Calu3 (cell line): ENCODE data around the gene ITGA11. TPM values are rescaled to one million over a fixed set of nuclear protein-coding genes. Genes with fewer than 3 reads are reported as not detected.

Experiments
- BruUV-seq: library from RNA; stranded (reverse); fragments of 400-500 nt; replicated peaks from 2 replicates; lab custom pipeline; 2021; lab: Mats Ljungman, UMichigan
- CTCF ChIA-PET: fragments of 300-600 bp; sonication (Branson Sonifier 250); formaldehyde crosslinking; loops from one replicate; lab custom pipeline; 2022; ENCODE audit warnings: antibody characterized with exemption; lab: Charles Lee
- DNase-seq: peaks from one replicate; pipeline ENCODE4 v3.0.0; 2022
- H3K27ac Mint-ChIP-seq: one replicate; pipeline ENCODE4 v1.8.0; 2022; ENCODE audit warnings: mixed read lengths; ENCODE audit not compliant: unreplicated experiment
- H3K27me3 Mint-ChIP-seq: one replicate; pipeline ENCODE4 v1.8.0; 2022; ENCODE audit warnings: mixed read lengths; ENCODE audit not compliant: unreplicated experiment
- H3K36me3 Mint-ChIP-seq: one replicate; pipeline ENCODE4 v1.8.0; 2022; ENCODE audit warnings: mild to moderate bottlenecking, moderate library complexity, mixed read lengths; ENCODE audit not compliant: insufficient read depth, unreplicated experiment
- H3K4me1 Mint-ChIP-seq: one replicate; pipeline ENCODE4 v1.8.0; 2022; ENCODE audit warnings: mild to moderate bottlenecking, low read depth, mixed read lengths; ENCODE audit not compliant: unreplicated experiment
- H3K4me3 Mint-ChIP-seq: one replicate; pipeline ENCODE4 v1.8.0; 2022; ENCODE audit warnings: mild to moderate bottlenecking, low read depth, moderate library complexity, mixed read lengths; ENCODE audit not compliant: unreplicated experiment
- H3K9me3 Mint-ChIP-seq: one replicate; pipeline ENCODE4 v1.8.0; 2022; ENCODE audit warnings: low read depth, mixed read lengths; ENCODE audit not compliant: unreplicated experiment
- intact Hi-C: fragments of 100-400 bp; cut with micrococcal nuclease; formaldehyde crosslinking; loops from one replicate; pipeline ENCODE4 v1.10.0; 2022; ENCODE audit not compliant: unreplicated experiment
- total RNA-seq: library from RNA; stranded (reverse); gene quantifications from 2 replicates; pipeline ENCODE4 v1.2.3, GENCODE V29; 2022
- TF ChIP-seq, protein P1 (sequence below): fragments of 200-600 bp; IDR thresholded peaks from one replicate; pipeline ENCODE4 v1.8.0; 2022; ENCODE audit warnings: antibody characterized with exemption; ENCODE audit not compliant: unreplicated experiment

ITGA11 gene
- total RNA-seq, 1 experiment from 2014 or later = not detected

DNA sequence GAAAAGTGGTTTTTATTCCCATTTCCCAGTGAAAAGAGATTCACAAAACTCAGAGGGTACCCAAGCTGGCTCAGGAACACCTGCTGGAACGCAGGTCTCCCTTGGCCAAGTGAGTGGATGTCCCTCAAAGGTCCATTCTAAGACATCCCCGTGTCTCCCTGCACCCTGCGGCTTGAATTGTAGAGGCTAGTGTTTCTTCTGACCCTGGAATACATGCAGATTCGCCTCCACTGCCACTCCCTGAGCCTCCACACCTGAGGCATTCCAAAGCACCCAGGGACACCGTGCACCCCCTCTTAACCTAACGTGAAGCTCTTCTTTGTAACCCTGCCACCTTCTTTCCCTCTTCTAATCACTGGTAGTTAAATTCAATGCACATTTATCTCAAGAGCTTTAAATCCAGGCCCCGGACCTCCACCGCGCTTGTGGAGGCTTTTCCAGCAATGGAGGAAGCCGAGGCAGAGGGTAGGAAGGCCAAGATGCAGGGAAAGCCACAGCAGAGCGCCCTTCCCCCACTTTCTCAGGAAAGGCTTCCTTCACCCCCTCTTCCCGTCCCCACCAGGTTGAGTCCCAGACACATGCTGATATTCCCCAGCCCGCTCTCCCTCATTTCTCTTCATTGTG lies 590 bp upstream of the ITGA11 start:
- BruUV-seq = no TSS peak
- CTCF ChIA-PET = interaction anchor here (0.6 kb wide), 1 partner anchor 19 kb away, joined by 3 read pairs; no protein-coding TSS in a partner anchor
- Mint-ChIP-seq H3K9me3 (no peaks in the 10 kb centered on the region), H3K4me3 (peak overlapping the region; percentile 47), H3K27ac (no peak overlapping the region), H3K36me3 (no peaks in the 10 kb centered on the region), H3K27me3 (peaks cover 97% of the 10 kb centered on the region), H3K4me1 (peaks cover 6% of the 10 kb centered on the region)
- TF ChIP-seq, protein P1, sequence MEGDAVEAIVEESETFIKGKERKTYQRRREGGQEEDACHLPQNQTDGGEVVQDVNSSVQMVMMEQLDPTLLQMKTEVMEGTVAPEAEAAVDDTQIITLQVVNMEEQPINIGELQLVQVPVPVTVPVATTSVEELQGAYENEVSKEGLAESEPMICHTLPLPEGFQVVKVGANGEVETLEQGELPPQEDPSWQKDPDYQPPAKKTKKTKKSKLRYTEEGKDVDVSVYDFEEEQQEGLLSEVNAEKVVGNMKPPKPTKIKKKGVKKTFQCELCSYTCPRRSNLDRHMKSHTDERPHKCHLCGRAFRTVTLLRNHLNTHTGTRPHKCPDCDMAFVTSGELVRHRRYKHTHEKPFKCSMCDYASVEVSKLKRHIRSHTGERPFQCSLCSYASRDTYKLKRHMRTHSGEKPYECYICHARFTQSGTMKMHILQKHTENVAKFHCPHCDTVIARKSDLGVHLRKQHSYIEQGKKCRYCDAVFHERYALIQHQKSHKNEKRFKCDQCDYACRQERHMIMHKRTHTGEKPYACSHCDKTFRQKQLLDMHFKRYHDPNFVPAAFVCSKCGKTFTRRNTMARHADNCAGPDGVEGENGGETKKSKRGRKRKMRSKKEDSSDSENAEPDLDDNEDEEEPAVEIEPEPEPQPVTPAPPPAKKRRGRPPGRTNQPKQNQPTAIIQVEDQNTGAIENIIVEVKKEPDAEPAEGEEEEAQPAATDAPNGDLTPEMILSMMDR = no peak
- DNase-seq = no peak
- intact Hi-C loops = no loop called here

DNA sequence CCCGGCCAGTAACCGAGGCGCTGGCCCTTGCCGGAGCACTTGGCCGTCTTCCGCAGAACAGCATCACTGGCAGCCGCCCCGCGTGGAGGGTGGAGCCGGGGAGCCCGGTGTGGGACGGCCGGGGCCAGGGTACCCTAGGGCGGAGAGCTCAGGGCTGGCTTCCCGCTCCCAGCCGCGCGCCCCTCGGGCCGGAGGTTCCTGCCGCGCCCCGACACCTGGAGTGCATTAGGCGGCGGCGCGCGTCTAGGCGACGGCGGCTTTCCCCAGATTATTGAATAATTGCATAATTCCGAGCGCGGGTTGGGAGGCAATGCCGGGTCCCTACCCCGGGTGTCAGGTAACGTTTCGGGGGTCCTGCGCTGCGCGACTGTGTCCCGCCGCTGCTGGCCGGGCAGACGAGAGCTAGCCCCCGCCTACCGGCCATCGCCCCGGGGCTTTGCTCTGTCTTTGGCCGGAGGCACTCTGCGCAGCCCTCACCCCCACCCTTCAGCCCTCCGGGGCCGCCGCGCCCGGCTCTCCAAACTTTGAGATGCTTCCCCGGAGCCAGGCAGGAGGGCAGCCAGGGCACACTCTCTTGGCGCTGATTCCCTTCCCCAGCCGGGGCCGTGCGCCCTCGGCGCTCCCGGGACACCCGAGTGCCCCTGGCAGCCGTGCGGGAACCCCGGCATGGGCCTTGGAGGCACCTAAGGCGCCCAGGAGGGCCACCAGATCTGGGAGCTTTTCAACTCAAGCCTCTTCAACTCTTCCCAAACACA lies 749 bp downstream of the ITGA11 start:
- Mint-ChIP-seq H3K27me3 (peaks cover 90% of the 10 kb centered on the region), H3K27ac (no peak overlapping the region), H3K4me3 (peak overlapping the region; percentile 47), H3K36me3 (no peaks in the 10 kb centered on the region), H3K9me3 (no peaks in the 10 kb centered on the region), H3K4me1 (peaks cover 6% of the 10 kb centered on the region)
- DNase-seq = no peak
- intact Hi-C loops = no loop called here
- CTCF ChIA-PET = no interaction called here
- TF ChIP-seq, protein P1 = no peak
- BruUV-seq = no TSS peak

DNA sequence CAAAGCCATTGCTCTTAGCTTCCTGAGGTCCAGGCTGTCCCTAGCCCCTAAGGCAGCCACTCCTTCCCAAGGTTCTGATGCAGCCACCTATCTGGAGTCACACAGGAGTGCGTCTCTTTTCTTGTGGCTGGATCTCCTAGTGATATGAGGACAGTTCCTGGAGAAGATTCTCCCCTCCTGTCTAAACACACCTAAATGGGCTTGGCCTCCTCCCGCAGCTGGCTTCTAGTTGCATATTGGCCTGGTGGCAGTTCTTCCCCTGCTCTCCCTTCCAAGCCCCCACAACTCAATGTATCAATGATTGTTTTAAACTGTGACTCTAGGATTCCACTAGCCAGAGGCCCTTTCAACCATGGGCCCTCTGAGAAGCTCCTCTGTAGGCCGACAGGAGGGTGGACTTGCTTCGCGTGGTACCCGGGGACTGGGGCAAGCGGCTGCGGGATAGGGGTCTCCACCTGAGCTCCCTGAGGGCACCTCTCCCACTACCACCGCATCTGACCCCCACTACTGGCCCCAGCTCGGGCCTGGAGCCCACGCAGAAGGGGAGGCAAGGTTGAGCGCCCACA lies 1.4 kb downstream of the ITGA11 start:
- Mint-ChIP-seq H3K27me3 (peaks cover 83% of the 10 kb centered on the region), H3K27ac (no peak overlapping the region)

DNA sequence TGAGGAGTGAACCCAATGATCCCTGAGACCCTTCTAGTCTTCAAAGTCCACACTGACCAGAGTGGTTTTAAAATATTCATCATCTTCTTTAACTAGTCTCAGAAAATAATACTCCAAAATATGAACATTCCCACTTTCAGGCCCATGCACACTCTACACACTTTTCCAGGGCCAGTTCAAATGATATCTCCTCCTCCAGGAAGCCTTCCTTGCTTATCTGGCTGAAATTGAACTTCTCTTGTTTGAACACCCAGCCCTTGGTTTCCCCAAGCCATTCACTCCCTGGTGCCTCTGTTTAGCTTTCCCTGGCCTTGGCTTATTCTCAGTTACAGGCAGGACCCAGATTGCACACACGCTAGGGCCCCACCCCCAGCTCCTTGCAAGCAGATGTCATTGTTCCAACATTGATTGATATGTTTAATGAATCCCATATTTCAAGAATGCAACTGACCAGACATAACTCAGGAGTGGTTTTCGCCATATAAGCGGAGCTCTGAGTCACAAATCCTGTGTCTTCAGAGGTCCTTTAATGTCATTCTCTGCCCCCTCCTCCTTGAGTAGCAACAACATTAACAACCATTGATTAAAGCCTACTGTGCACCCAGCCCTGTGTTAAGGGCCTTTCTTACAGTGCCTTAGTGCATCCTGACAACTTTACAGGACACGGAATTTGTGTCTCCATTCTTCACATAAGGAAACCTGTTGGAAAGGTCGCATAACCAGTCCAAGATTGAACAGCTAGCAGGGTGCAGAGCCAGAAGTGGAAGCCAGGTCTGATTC lies 2.1 kb downstream of the ITGA11 start:
- Mint-ChIP-seq H3K4me1 (peaks cover 6% of the 10 kb centered on the region), H3K27me3 (peaks cover 76% of the 10 kb centered on the region), H3K9me3 (no peaks in the 10 kb centered on the region), H3K36me3 (no peaks in the 10 kb centered on the region), H3K4me3 (no peak overlapping the region), H3K27ac (no peak overlapping the region)
- no peak for DNase-seq
- TF ChIP-seq, protein P1 = no peak
- intact Hi-C loops = no loop called here
- no TSS peak for BruUV-seq
- CTCF ChIA-PET = no interaction called here

More for the DNA sequence above, 1.4 kb downstream of the ITGA11 start:
- DNase-seq = no peak
- Mint-ChIP-seq H3K36me3 (no peaks in the 10 kb centered on the region), H3K4me3 (no peak overlapping the region), H3K4me1 (peaks cover 6% of the 10 kb centered on the region), H3K9me3 (no peaks in the 10 kb centered on the region)
- TF ChIP-seq, protein P1 = no peak
- CTCF ChIA-PET = no interaction called here
- intact Hi-C loops = no loop called here
- no TSS peak for BruUV-seq
